Activated CD8-positive, alpha-beta memory T cell treated with anti-CD3 and anti-CD28 coated beads, Interleukin-2, amount 10 ng/mL, durations not matched to agents 7 days and 5 days (primary cell): ENCODE data around the gene KLHDC4. TPM values are rescaled to one million over a fixed set of nuclear protein-coding genes. Genes with fewer than 3 reads are reported as not detected.
A peak's percentile ranks its signal among the peaks of the same experiment; 100 is the strongest.
"Not testable (repeated sequence)": the region's sequence is repeated elsewhere in the genome, so short reads cannot be mapped to it uniquely, and the experiment has no call there.

ENCODE experiments used
- ATAC-seq: fragments of 150-1000 bp; cut with Tn5 transposase; one replicate; pipeline ENCODE4 v1.10.0; 2021; ENCODE audit warnings: moderate library complexity
- CTCF ChIA-PET: fragments of 350-600 bp; sonication (Branson Sonifier 250); formaldehyde crosslinking; loops from one replicate; lab custom pipeline; 2021; ENCODE audit warnings: antibody characterized with exemption; lab: Charles Lee
- DNase-seq: peaks from one replicate; pipeline ENCODE4 v3.0.0-alpha.2; 2020
- H3K27ac Mint-ChIP-seq: one replicate; pipeline ENCODE4 v1.8.0; 2021; ENCODE audit warnings: mild to moderate bottlenecking, mixed read lengths
- H3K27me3 Mint-ChIP-seq: one replicate; pipeline ENCODE4 v1.8.0; 2021; ENCODE audit warnings: mixed read lengths
- H3K36me3 Mint-ChIP-seq: one replicate; pipeline ENCODE4 v1.8.0; 2021; ENCODE audit warnings: mild to moderate bottlenecking, mixed read lengths
- H3K4me1 Mint-ChIP-seq: one replicate; pipeline ENCODE4 v1.8.0; 2021; ENCODE audit warnings: mixed read lengths
- H3K4me3 Mint-ChIP-seq: one replicate; pipeline ENCODE4 v1.8.0; 2021; ENCODE audit warnings: mild to moderate bottlenecking, moderate library complexity, mixed read lengths
- H3K9me3 Mint-ChIP-seq: one replicate; pipeline ENCODE4 v1.8.0; 2022; ENCODE audit warnings: low read depth, mixed read lengths
- total RNA-seq, 2 experiments: library from RNA; stranded (reverse); gene quantifications; one replicate each; pipeline ENCODE4 v1.2.3, GENCODE V29; 2021

The KLHDC4 gene
- total RNA-seq, 2 experiments from 2014 or later, result 86.0 to 114 TPM

DNA sequence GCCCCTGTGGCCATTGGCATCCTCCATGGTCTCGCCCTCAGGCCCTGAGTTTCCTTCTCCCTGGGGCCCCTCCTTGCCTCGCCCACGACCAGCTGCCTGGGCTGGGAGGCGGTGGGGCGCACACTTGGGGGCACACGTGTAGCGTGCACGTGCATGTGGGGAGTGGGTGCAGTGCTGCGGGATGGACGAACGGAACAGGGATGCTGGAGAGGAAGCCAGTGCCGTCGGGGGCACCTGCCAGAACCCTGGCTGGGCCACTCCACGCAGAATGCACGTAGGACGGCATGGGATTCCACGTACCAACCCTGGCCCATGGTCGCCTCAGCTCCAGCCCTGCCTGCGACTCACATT lies 80.4 kb downstream of the KLHDC4 start:
- Mint-ChIP-seq H3K27ac (no peak overlapping the region), H3K4me3 (no peak overlapping the region), H3K9me3 (no peaks in the 10 kb centered on the region), H3K36me3 (no peaks in the 10 kb centered on the region), H3K4me1 (peaks cover 8% of the 10 kb centered on the region), H3K27me3 (no peaks in the 10 kb centered on the region)
- ATAC-seq (no peak), DNase-seq (no peak)
- CTCF ChIA-PET, result no interaction called here

DNA sequence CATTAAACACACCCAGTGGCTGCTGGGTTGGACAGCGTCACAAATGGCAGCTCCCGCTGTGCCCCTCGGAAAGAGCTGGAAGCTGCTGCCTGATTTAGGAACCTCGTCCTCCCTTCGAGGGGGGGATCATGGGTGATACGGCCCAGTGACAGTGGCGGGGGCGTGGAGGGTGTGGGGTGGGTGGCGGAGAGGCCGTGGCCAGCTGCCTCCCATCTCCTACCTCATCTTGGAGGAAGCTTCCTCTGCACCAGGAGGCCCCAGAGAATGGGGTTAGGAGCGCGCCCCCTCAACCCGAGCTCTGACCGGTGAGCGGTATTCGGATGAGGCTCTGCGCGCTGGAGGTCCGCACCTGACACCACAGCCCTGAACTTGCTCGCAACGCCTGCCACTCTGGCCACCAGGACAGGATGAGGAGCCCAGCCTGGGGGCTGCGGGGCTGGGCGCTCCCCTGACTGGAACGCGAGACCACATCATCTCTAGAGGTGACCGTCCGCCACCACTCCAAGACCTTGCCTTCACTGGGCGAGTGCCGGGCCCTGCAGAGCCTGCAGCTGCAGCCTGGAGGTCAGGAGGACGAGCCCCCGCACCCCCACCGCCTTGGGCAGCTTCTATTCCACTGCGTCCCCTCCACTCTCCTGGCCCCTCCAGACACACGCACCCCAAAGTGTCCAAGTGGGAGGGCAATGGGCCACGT lies 80.9 kb downstream of the KLHDC4 start:
- no peak for ATAC-seq
- H3K4me1 Mint-ChIP-seq, result peaks cover 8% of the 10 kb centered on the region
- CTCF ChIA-PET, result no interaction called here
- H3K36me3 Mint-ChIP-seq, result no peaks in the 10 kb centered on the region
- DNase-seq, result no peak
- no peaks in the 10 kb centered on the region for H3K27me3 Mint-ChIP-seq
- no peak overlapping the region for H3K4me3 Mint-ChIP-seq
- H3K9me3 Mint-ChIP-seq, result no peaks in the 10 kb centered on the region
- no peak overlapping the region for H3K27ac Mint-ChIP-seq

- CTCF ChIA-PET, result no interaction called here
- Mint-ChIP-seq H3K27ac (no peak overlapping the region), H3K9me3 (no peaks in the 10 kb centered on the region), H3K4me3 (no peak overlapping the region), H3K4me1 (peaks cover 8% of the 10 kb centered on the region), H3K27me3 (no peaks in the 10 kb centered on the region), H3K36me3 (no peaks in the 10 kb centered on the region)
- no peak for DNase-seq
- ATAC-seq, result no peak
These were observed 81.6 kb downstream of the KLHDC4 start for GRCh38 chr16:87684106-87684677.

GRCh38 chr16:87682852-87683399 lies 82.9 kb downstream of the KLHDC4 start:
- H3K4me3 Mint-ChIP-seq, result no peak overlapping the region
- no peaks in the 10 kb centered on the region for H3K36me3 Mint-ChIP-seq
- H3K9me3 Mint-ChIP-seq, result no peaks in the 10 kb centered on the region
- ATAC-seq, result no peak
- no peak overlapping the region for H3K27ac Mint-ChIP-seq
- no peak for DNase-seq
- peaks cover 8% of the 10 kb centered on the region for H3K4me1 Mint-ChIP-seq
- no peaks in the 10 kb centered on the region for H3K27me3 Mint-ChIP-seq
- CTCF ChIA-PET, result interaction anchor here (1.1 kb wide), 1 partner anchor 10 kb away, joined by 3 read pairs; no protein-coding TSS in a partner anchor

GRCh38 chr16:87681981-87682570 lies 83.7 kb downstream of the KLHDC4 start:
- ATAC-seq, result peak; percentile 40
- Mint-ChIP-seq H3K4me1 (peaks cover 8% of the 10 kb centered on the region), H3K9me3 (no peaks in the 10 kb centered on the region), H3K4me3 (no peak overlapping the region), H3K27ac (no peak overlapping the region), H3K27me3 (no peaks in the 10 kb centered on the region), H3K36me3 (no peaks in the 10 kb centered on the region)
- CTCF ChIA-PET, result interaction anchor here (1.1 kb wide), 1 partner anchor 11 kb away, joined by 3 read pairs; no protein-coding TSS in a partner anchor
- no peak for DNase-seq

DNA sequence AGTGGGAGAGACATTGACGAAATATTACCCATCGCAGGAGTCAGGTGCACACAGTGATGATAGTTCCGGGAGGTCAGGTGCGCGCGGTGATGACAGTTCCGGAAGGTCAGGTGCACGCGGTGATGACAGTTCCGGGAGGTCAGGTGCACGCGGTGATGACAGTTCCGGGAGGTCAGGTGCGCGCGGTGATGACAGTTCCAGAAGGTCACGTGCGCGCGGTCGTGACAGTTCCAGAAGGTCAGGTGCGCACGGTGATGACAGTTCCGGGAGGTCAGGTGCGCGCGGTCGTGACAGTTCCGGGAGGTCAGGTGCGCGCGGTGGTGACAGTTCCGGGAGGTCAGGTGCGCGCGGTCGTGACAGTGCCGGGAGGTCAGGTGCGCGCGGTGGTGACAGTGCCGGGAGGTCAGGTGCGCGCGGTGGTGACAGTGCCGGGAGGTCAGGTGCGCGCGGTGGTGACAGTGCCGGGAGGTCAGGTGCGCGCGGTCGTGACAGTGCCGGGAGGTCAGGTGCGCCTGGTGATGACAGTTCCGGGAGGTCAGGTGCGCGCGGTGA lies 84.7 kb downstream of the KLHDC4 start:
- H3K9me3 Mint-ChIP-seq, ATAC-seq, H3K27ac Mint-ChIP-seq, CTCF ChIA-PET, DNase-seq, H3K4me3 Mint-ChIP-seq, H3K27me3 Mint-ChIP-seq, H3K36me3 Mint-ChIP-seq, H3K4me1 Mint-ChIP-seq: not testable (repeated sequence)

DNA sequence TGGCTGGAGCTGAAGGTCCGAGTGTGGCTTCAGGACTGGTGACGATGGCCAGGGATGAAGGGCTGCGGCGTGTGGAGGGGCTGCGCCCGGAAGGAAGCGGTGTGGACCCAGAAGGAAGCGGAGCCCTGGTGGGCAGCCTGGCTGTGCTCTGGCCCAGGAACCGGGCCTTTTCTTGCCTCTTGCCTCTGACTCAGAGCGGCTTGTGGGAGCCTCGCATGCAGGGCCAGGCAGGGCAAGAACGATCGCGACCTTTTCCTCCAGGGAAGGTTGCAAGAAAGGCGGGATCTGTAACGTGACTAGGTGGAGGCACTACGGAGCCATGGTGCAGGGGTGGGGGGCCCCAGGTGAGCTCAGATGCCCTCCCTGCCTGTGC lies 85.5 kb downstream of the KLHDC4 start:
- H3K36me3 Mint-ChIP-seq, result no peaks in the 10 kb centered on the region
- peaks cover 9% of the 10 kb centered on the region for H3K4me1 Mint-ChIP-seq
- CTCF ChIA-PET, result no interaction called here
- H3K4me3 Mint-ChIP-seq, result no peak overlapping the region
- no peaks in the 10 kb centered on the region for H3K27me3 Mint-ChIP-seq
- no peak for ATAC-seq
- DNase-seq, result no peak
- H3K27ac Mint-ChIP-seq, result no peak overlapping the region
- H3K9me3 Mint-ChIP-seq, result no peaks in the 10 kb centered on the region

- Mint-ChIP-seq H3K27ac (no peak overlapping the region), H3K4me1 (peaks cover 11% of the 10 kb centered on the region), H3K27me3 (no peaks in the 10 kb centered on the region), H3K36me3 (no peaks in the 10 kb centered on the region), H3K4me3 (no peak overlapping the region), H3K9me3 (no peaks in the 10 kb centered on the region)
- ATAC-seq (no peak), DNase-seq (no peak)
- CTCF ChIA-PET, result interaction anchor here (0.7 kb wide), 1 partner anchor 87 kb away, joined by 3 read pairs; no protein-coding TSS in a partner anchor
These were observed 86.1 kb downstream of the KLHDC4 start for GRCh38 chr16:87679593-87680271.

GRCh38 chr16:87678618-87679017 lies 87.2 kb downstream of the KLHDC4 start:
- Mint-ChIP-seq H3K27me3 (peaks cover 3% of the 10 kb centered on the region), H3K4me3 (no peak overlapping the region), H3K27ac (no peak overlapping the region), H3K4me1 (peaks cover 13% of the 10 kb centered on the region), H3K9me3 (no peaks in the 10 kb centered on the region), H3K36me3 (no peaks in the 10 kb centered on the region)
- CTCF ChIA-PET, result interaction anchor here (0.7 kb wide), 1 partner anchor 88 kb away, joined by 3 read pairs; no protein-coding TSS in a partner anchor
- ATAC-seq, result no peak
- no peak for DNase-seq

DNA sequence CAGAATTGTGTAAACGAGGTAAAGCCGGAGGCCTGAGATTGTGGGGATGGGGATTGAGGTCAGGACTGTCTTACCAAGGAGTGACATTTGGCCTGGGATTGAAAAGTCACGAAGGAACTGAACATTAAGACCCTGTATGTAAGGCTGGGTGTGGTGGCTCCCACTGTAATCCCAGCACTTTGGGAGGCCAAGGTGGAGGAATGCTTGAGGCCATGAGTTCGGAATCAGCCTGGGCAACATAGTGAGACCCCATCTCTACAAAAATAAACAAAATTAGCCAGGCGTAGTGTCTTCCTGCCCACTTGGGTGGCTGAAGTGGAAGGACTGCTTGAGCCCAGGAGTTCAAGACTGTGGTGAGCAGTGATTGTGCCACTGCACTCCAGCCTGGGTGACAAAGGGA lies 88.0 kb downstream of the KLHDC4 start:
- no peak for ATAC-seq
- CTCF ChIA-PET, result no interaction called here
- no peak overlapping the region for H3K4me3 Mint-ChIP-seq

GRCh38 chr16:87675111-87675719 lies 90.6 kb downstream of the KLHDC4 start:
- no peak overlapping the region for H3K4me3 Mint-ChIP-seq
- ATAC-seq (no peak), DNase-seq (no peak)
- H3K9me3 Mint-ChIP-seq, result no peaks in the 10 kb centered on the region
- CTCF ChIA-PET, result no interaction called here
- no peaks in the 10 kb centered on the region for H3K36me3 Mint-ChIP-seq
- peaks cover 3% of the 10 kb centered on the region for H3K27me3 Mint-ChIP-seq
- no peak overlapping the region for H3K27ac Mint-ChIP-seq
- peaks cover 5% of the 10 kb centered on the region for H3K4me1 Mint-ChIP-seq

More for the DNA sequence above, 88.0 kb downstream of the KLHDC4 start:
- Mint-ChIP-seq H3K9me3 (no peaks in the 10 kb centered on the region), H3K27ac (no peak overlapping the region), H3K36me3 (no peaks in the 10 kb centered on the region), H3K27me3 (peaks cover 3% of the 10 kb centered on the region), H3K4me1 (peaks cover 13% of the 10 kb centered on the region)
- DNase-seq, result no peak

DNA sequence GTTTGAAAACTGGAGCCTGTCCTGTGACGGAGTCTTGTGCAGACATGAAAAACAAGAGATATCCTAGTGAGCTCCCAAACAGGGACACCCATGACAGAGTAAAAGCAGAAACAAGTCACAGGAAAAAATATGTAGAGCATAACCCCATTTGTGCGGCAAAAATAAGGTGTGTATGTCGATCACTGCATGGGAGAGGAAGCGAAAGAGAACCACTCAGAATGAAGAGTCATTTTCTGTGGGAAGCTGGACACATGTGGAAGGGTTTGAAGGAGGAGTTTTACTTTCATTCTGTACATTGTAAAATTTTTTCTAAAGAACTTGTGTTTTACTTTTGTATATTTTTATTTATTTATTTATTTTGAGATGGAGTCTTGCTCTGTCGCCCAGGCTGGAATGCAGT lies 91.4 kb downstream of the KLHDC4 start:
- peaks cover 5% of the 10 kb centered on the region for H3K4me1 Mint-ChIP-seq
- ATAC-seq, result no peak
- H3K4me3 Mint-ChIP-seq, result no peak overlapping the region
- peaks cover 3% of the 10 kb centered on the region for H3K27me3 Mint-ChIP-seq
- CTCF ChIA-PET, result interaction anchor here (1.5 kb wide), 1 partner anchor 40 kb away, joined by 3 read pairs; no protein-coding TSS in a partner anchor
- H3K27ac Mint-ChIP-seq, result no peak overlapping the region
- no peaks in the 10 kb centered on the region for H3K9me3 Mint-ChIP-seq
- DNase-seq, result no peak
- no peaks in the 10 kb centered on the region for H3K36me3 Mint-ChIP-seq
